Kidney (tissue), 14 donors: ENCODE measurements around the gene ID2. TPM values are rescaled to one million over a fixed set of nuclear protein-coding genes. Genes with fewer than 3 reads are reported as not detected.

Source experiments
- DNase-seq, 5 donors: peaks; one replicate each; pipeline ENCODE4 v3.0.0-alpha.2; 2013 to 2020
- FAIRE-seq: peaks from 2 replicates; lab custom pipeline; 2012; peaks lifted over from hg19 to GRCh38; lab: Jason Lieb, UNC
- H3K27ac ChIP-seq, 2 donors: one replicate each; pipeline ENCODE4 v1.7.0; 2013; ENCODE audit warnings: low read depth in 2 of 2, low read length in 2 of 2, inconsistent platforms in 1 of 2
- H3K27me3 ChIP-seq: one replicate; pipeline ENCODE4 v1.7.1; 2013; ENCODE audit warnings: low read length, inconsistent platforms; ENCODE audit not compliant: control insufficient read depth, insufficient read depth
- H3K36me3 ChIP-seq, 3 donors: one replicate each; pipeline versions ENCODE4 v1.7.0 to v1.7.1; 2013; ENCODE audit warnings: low read length in 3 of 3, control low read depth in 1 of 3, inconsistent platforms in 1 of 3; ENCODE audit not compliant: insufficient read depth in 3 of 3, control insufficient read depth in 2 of 3
- H3K4me1 ChIP-seq, 3 donors: one replicate each; pipeline versions ENCODE4 v1.7.0 to v1.7.1; 2013; ENCODE audit warnings: low read length in 3 of 3, inconsistent platforms in 1 of 3, low read depth in 1 of 3; ENCODE audit not compliant: control insufficient read depth in 2 of 3, insufficient read depth in 2 of 3
- H3K4me3 ChIP-seq, 3 donors: one replicate each; pipeline versions ENCODE4 v1.7.0 to v1.8.1; 2013; ENCODE audit warnings: low read length in 3 of 3, control low read depth in 1 of 3, inconsistent platforms in 1 of 3
- H3K9ac ChIP-seq, 3 donors: one replicate each; pipeline versions ENCODE4 v1.7.0 to v1.7.1; 2013; ENCODE audit warnings: low read length in 3 of 3, control low read depth in 1 of 3, inconsistent platforms in 1 of 3
- H3K9me3 ChIP-seq, 3 donors: one replicate each; pipeline versions ENCODE4 v1.7.0 to v1.7.1; 2013; ENCODE audit warnings: low read length in 3 of 3, control low read depth in 1 of 3, inconsistent platforms in 1 of 3; ENCODE audit not compliant: control insufficient read depth in 2 of 3, insufficient read depth in 1 of 3
- CTCF ChIP-seq: IDR thresholded peaks from 3 replicates; pipeline ENCODE4 v1.5.1; 2012; ENCODE audit warnings: mild to moderate bottlenecking, moderate library complexity, borderline replicate concordance; ENCODE audit not compliant: insufficient read depth; ENCODE audit errors: extremely low read depth
- intact Hi-C: fragments of 100-400 bp; cut with DNase I; formaldehyde crosslinking; loops from one replicate; pipeline ENCODE4 v1.11.1; 2022
- polyA plus RNA-seq: library from polyadenylated mRNA; stranded (reverse); fragments of 350-450 nt; fragmentation: Illumina TruSeq; extraction: RNeasy Lipid Tissue Mini Kit (QIAGEN cat#74804); gene quantifications from one replicate; pipeline ENCODE4 v1.2.3, GENCODE V29; 2014; ENCODE audit warnings: low read depth, low replicate concordance; ENCODE audit not compliant: insufficient read depth
- total RNA-seq: library from RNA; stranded (reverse); fragmentation: NEBNext Ultra II Directional; extraction: Animal tissue kit (Norgen Biotek cat#: 25700); gene quantifications from one replicate; pipeline ENCODE4 v1.2.1, GENCODE V29; 2021
- donor health status: control.
- donor health status: control.
- donor health status: control.
- donor health status: control.
- donor health status: control.
- donor health status: DM: yes; HTN: yes; CAD: no.
- donor health status: Normal renal cell carcinoma (clear cell type).

Gene ID2
- total and polyA plus RNA-seq, 2 donors from 2014 or later, result 74.6 to 113 TPM

GRCh38 chr2:8647462-8647857, 34.4 kb upstream of the ID2 start:
- H3K36me3 ChIP-seq, result no peaks in the 10 kb centered on the region
- H3K9me3 ChIP-seq, result no peaks in the 10 kb centered on the region
- H3K27me3 ChIP-seq, result no peaks in the 10 kb centered on the region
- DNase-seq (no peak), FAIRE-seq (no peak)
- no peak overlapping the region for H3K4me3 ChIP-seq
- H3K27ac ChIP-seq, result no peak overlapping the region
- no peak overlapping the region for H3K9ac ChIP-seq
- TF ChIP-seq CTCF, result no peak
- intact Hi-C loops, result no loop called here
- peaks cover 0 to 2% (median 0%) of the 10 kb centered on the region in 3 donors for H3K4me1 ChIP-seq

- intact Hi-C loops, result no loop called here
- H3K4me3 ChIP-seq, result no peak overlapping the region
- no peak for TF ChIP-seq CTCF
- H3K9me3 ChIP-seq, result no peaks in the 10 kb centered on the region
- H3K4me1 ChIP-seq, result peaks cover 0 to 6% (median 5%) of the 10 kb centered on the region in 3 donors
- H3K36me3 ChIP-seq, result no peaks in the 10 kb centered on the region
- no peak overlapping the region for H3K9ac ChIP-seq
- FAIRE-seq (no peak), DNase-seq (peak in 2 of 5 donors; percentile 41 to 77)
- no peak overlapping the region for H3K27ac ChIP-seq
- no peaks in the 10 kb centered on the region for H3K27me3 ChIP-seq
Observed at GRCh38 chr2:8648441-8649213, 33.2 kb upstream of the ID2 start.

GRCh38 chr2:8649718-8650117, 32.1 kb upstream of the ID2 start:
- no peak overlapping the region for H3K27ac ChIP-seq
- FAIRE-seq (no peak), DNase-seq (no peak)
- H3K36me3 ChIP-seq, result no peaks in the 10 kb centered on the region
- H3K9me3 ChIP-seq, result no peaks in the 10 kb centered on the region
- no peaks in the 10 kb centered on the region for H3K27me3 ChIP-seq
- H3K9ac ChIP-seq, result no peak overlapping the region
- peaks cover 0 to 10% (median 10%) of the 10 kb centered on the region in 3 donors for H3K4me1 ChIP-seq
- TF ChIP-seq CTCF, result no peak
- no peak overlapping the region for H3K4me3 ChIP-seq
- intact Hi-C loops, result no loop called here

- DNase-seq (peak in 1 of 5 donors; percentile 30), FAIRE-seq (no peak)
- Histone ChIP-seq H3K9ac (no peak overlapping the region), H3K4me3 (no peak overlapping the region), H3K27me3 (no peaks in the 10 kb centered on the region), H3K4me1 (peaks cover 0 to 12% (median 10%) of the 10 kb centered on the region in 3 donors), H3K36me3 (no peaks in the 10 kb centered on the region), H3K9me3 (no peaks in the 10 kb centered on the region), H3K27ac (no peak overlapping the region)
- intact Hi-C loops, result no loop called here
- no peak for TF ChIP-seq CTCF
Observed at GRCh38 chr2:8650256-8650655, 31.6 kb upstream of the ID2 start.
